ENCODE measurements around the gene REG4.

GRCh38 chr1:119781434-119782210 is 29.6 kb downstream of the REG4 start:
- TF ChIP-seq GATA2 (IDR thresholded peaks at IDR 0.05; ENCODE audit: low read depth, low read length) (no peak), GATA3 (IDR thresholded peaks at IDR 0.05; ENCODE audit: low read depth, low read length) (no peak)
